K562 (cell line): ENCODE data around the gene VAT1L. TPM values are rescaled to one million over a fixed set of nuclear protein-coding genes. Genes with fewer than 3 reads are reported as not detected.

ENCODE experiments used
- ATAC-seq: fragments of 200-7000 bp; cut with Tn5 transposase; 3 replicates; pipeline ENCODE4 v1.9.1; 2020; ENCODE audit warnings: moderate library complexity
- BruUV-seq: library from RNA; stranded (reverse); fragments of 400-500 nt; replicated peaks from 2 replicates; lab custom pipeline; 2021; lab: Mats Ljungman, UMichigan
- CTCF ChIA-PET: fragments of 300-600 bp; formaldehyde crosslinking; extraction: SDS; loops from one replicate; lab custom pipeline; 2021; ENCODE audit warnings: low intra/inter-chr PET ratio; lab: Yijun Ruan, JAX
- POLR2A ChIA-PET: fragments of 300-600, 350-650 bp; sonication (Branson Sonifier 250); formaldehyde crosslinking; extraction: SDS; loops from one replicate; lab custom pipeline; 2021; ENCODE audit warnings: antibody characterized with exemption, inconsistent platforms; lab: Yijun Ruan, JAX
- DNase-seq, 4 experiments: peaks; one replicate each; pipeline versions ENCODE4 v3.0.0 to v3.0.0-alpha.2; 2011 to 2018; ENCODE audit warnings: low spot score in 3 of 4, mixed read lengths in 3 of 4; ENCODE audit errors: extremely low read depth in 1 of 4
- FAIRE-seq: peaks from 2 replicates; lab custom pipeline; 2011; peaks lifted over from hg19 to GRCh38; lab: Jason Lieb, UNC
- H2AFZ ChIP-seq: 2 replicates; pipeline ENCODE4 v1.6.0; 2011; ENCODE audit warnings: low read depth, low read length, control low read depth, inconsistent platforms
- H3K27ac ChIP-seq: fragments of 200-600 bp; 3 replicates; pipeline ENCODE4 v1.8.0; 2011; ENCODE audit warnings: low read depth, mild to moderate bottlenecking, control low read depth, inconsistent platforms, low read length, moderate library complexity, mixed read lengths; ENCODE audit errors: extremely low read depth
- H3K27me3 ChIP-seq, 2 experiments: fragments of 300-600 bp in 1 of 2; 2 replicates in 1 of 2; 3 replicates in 1 of 2; pipeline versions ENCODE4 v1.6.0 to v1.8.0; 2011; ENCODE audit warnings: inconsistent platforms in 2 of 2, low read length in 2 of 2, mild to moderate bottlenecking in 1 of 2, mixed read lengths in 1 of 2, moderate library complexity in 1 of 2; ENCODE audit not compliant: control insufficient read depth in 2 of 2, insufficient read depth in 2 of 2
- H3K36me3 ChIP-seq: fragments of 300-600 bp; 3 replicates; pipeline ENCODE4 v1.8.0; 2011; ENCODE audit warnings: mild to moderate bottlenecking, low read length, inconsistent platforms; ENCODE audit not compliant: control insufficient read depth, insufficient read depth
- H3K4me1 ChIP-seq, 2 experiments: fragments of 200-600 bp in 1 of 2; replicated peaks in 1 of 2; 2 replicates in 1 of 2; 3 replicates in 1 of 2; pipeline versions ENCODE4 v1.5.1 to v1.8.0; 2011; ENCODE audit warnings: inconsistent platforms in 2 of 2, low read length in 2 of 2, mild to moderate bottlenecking in 1 of 2, mixed read lengths in 1 of 2, moderate library complexity in 1 of 2; ENCODE audit not compliant: control insufficient read depth in 2 of 2, insufficient read depth in 2 of 2
- H3K4me2 ChIP-seq: 2 replicates; pipeline ENCODE4 v1.6.1; 2011; ENCODE audit warnings: low read length, control low read depth, inconsistent platforms, mixed read lengths; ENCODE audit not compliant: insufficient read depth
- H3K4me3 ChIP-seq: fragments of 200-600 bp; sonication (generic), shearing (Covaris generic); 2 replicates; pipeline ENCODE4 v1.5.1; 2016; ENCODE audit warnings: control low read depth, inconsistent platforms
- H3K79me2 ChIP-seq: fragments of 200-600 bp; 3 replicates; pipeline ENCODE4 v1.8.0; 2011; ENCODE audit warnings: low read length, inconsistent platforms; ENCODE audit not compliant: control insufficient read depth, insufficient read depth
- H3K9ac ChIP-seq, 2 experiments: 2 replicates each; pipeline versions ENCODE4 v1.6.0 to v1.6.1; 2011; ENCODE audit warnings: low read depth in 2 of 2, low read length in 2 of 2, control low read depth in 1 of 2, inconsistent platforms in 1 of 2, mild to moderate bottlenecking in 1 of 2, mixed read lengths in 1 of 2; ENCODE audit not compliant: insufficient read depth in 1 of 2
- H3K9me1 ChIP-seq: one replicate; pipeline ENCODE4 v1.6.0; 2011; ENCODE audit warnings: inconsistent platforms, mild to moderate bottlenecking, low read length, moderate library complexity; ENCODE audit not compliant: control insufficient read depth, insufficient read depth
- H3K9me3 ChIP-seq: replicated peaks from 2 replicates; pipeline ENCODE4 v1.5.1; 2011; ENCODE audit warnings: low read depth, low read length, inconsistent platforms; ENCODE audit not compliant: control insufficient read depth, insufficient read depth
- H4K20me1 ChIP-seq: replicated peaks from 2 replicates; pipeline ENCODE4 v1.6.1; 2011; ENCODE audit warnings: low read length, inconsistent platforms, mixed read lengths; ENCODE audit not compliant: control insufficient read depth, insufficient read depth
- BRF1 ChIP-seq: IDR thresholded peaks from 3 replicates; pipeline ENCODE4 v1.6.1; 2011; ENCODE audit warnings: borderline replicate concordance, mild to moderate bottlenecking; ENCODE audit not compliant: insufficient read length; ENCODE audit errors: extremely low read depth
- CCAR2 ChIP-seq: fragments of 200-400 bp; formaldehyde crosslinking; IDR thresholded peaks from 2 replicates; pipeline ENCODE4 v1.6.1; 2017; ENCODE audit warnings: mild to moderate bottlenecking, low read depth, low read length
- CEBPZ ChIP-seq: fragments of 150-350 bp; IDR thresholded peaks from 2 replicates; pipeline ENCODE4 v1.6.1; 2014; ENCODE audit warnings: low read depth, mild to moderate bottlenecking, low read length, borderline replicate concordance
- CREB5 ChIP-seq: fragments of 250-450 bp; sonication (Bioruptor Pico); IDR thresholded peaks from 2 replicates; pipeline ENCODE4 v1.5.0; 2020; ENCODE audit warnings: mild to moderate bottlenecking
- NR2F6 ChIP-seq: fragments of 450-650 bp; formaldehyde crosslinking; IDR thresholded peaks from 2 replicates; pipeline ENCODE4 v1.4.0; 2020; ENCODE audit warnings: mild to moderate bottlenecking
- PHF8 ChIP-seq: fragments of 200-600 bp; sonication (generic); IDR thresholded peaks from 2 replicates; pipeline ENCODE4 v1.6.1; 2012; ENCODE audit warnings: mixed run types, mild to moderate bottlenecking, inconsistent platforms, low read length, moderate library complexity, borderline replicate concordance
- RBM17 ChIP-seq: fragments of 200-400 bp; formaldehyde crosslinking; IDR thresholded peaks from 2 replicates; pipeline ENCODE4 v1.6.1; 2017; ENCODE audit warnings: low read depth, mild to moderate bottlenecking, low read length, borderline replicate concordance
- RNF2 ChIP-seq: sonication (generic); IDR thresholded peaks from 2 replicates; pipeline ENCODE4 v1.6.1; 2016
- SP1 ChIP-seq: sonication (generic); formaldehyde crosslinking; IDR thresholded peaks from 2 replicates; pipeline ENCODE4 v1.8.1; 2022; ENCODE audit warnings: mild to moderate bottlenecking, missing genetic modification reagents
- STAT5B ChIP-seq: fragments of 250-450 bp; sonication (Bioruptor Pico); IDR thresholded peaks from 2 replicates; pipeline ENCODE4 v1.8.0; 2021; ENCODE audit warnings: mild to moderate bottlenecking, inconsistent platforms
- ZBED1 ChIP-seq: IDR thresholded peaks from 2 replicates; pipeline ENCODE4 v1.6.1; 2014
- WGBS: fragments of 100-300 bp; shearing (Covaris generic); methylation state at CpG from one replicate; pipeline ENCODE4 v1.1.6; 2016; ENCODE audit warnings: low coverage, mixed read lengths; ENCODE audit not compliant: insufficient coverage; ENCODE audit errors: missing lambda C conversion rate; 5-methylcytosine and 5-hydroxymethylcytosine counted together
- in situ Hi-C: fragments of 300-500 bp; cut with MboI; formaldehyde crosslinking; loops from 4 replicates; pipeline ENCODE4 v1.15.0; 2018; ENCODE audit warnings: inconsistent platforms, mixed read lengths
- intact Hi-C: fragments of 100-400 bp; cut with micrococcal nuclease; formaldehyde crosslinking; loops from 2 replicates; pipeline ENCODE4 v1.14.2; 2022
- polyA plus RNA-seq, 8 experiments: library from polyadenylated mRNA; depleted of rRNA in 4 of 8; stranded (reverse) in 5 of 8; unstranded in 3 of 8; fragments of >200 nt; fragmentation: Nextera tagmentation in 2 of 8; fragmentation: Illumina TruSeq in 1 of 8; extraction: Ambion mirVana in 2 of 8; extraction: Trizol in 1 of 8; gene quantifications; 2 replicates each; pipeline versions ENCODE4 v1.2.1 to v1.2.3, GENCODE V29; 2011 to 2014; ENCODE audit warnings: inconsistent platforms in 1 of 8, missing spikeins in 1 of 8
- total RNA-seq, 7 experiments: library from RNA; depleted of rRNA in 6 of 7; stranded (reverse); fragments of >200 nt in 6 of 7; fragmentation: Illumina TruSeq in 2 of 7; extraction: Trizol in 2 of 7; gene quantifications; 2 replicates each; pipeline versions ENCODE4 v1.2.1 to v1.2.3, GENCODE V29; 2011 to 2021; ENCODE audit warnings: low replicate concordance in 1 of 7

Gene VAT1L
- total and polyA plus RNA-seq, 9 of the 15 experiments (the other 6 are each of a cell fraction or from before 2014, with no cell fraction given): 0.01 TPM; not detected in 8

GRCh38 chr16:77859493-77860232 is 71.3 kb downstream of the VAT1L start:
- 0% methylated on average over 10 of the region's 11 CpGs for WGBS
- intact Hi-C loops (no loop called here), in situ Hi-C loops (no loop called here)
- no peak for DNase-seq
- FAIRE-seq: no peak
- no peak overlapping the region for H3K27ac ChIP-seq
- H4K20me1 ChIP-seq: no peaks in the 10 kb centered on the region; the same call in 1 of the 2 replicates
- BruUV-seq: no TSS peak
- TF ChIP-seq CREB5 (no peak), STAT5B (CRISPR knock-in tag) (no peak), CEBPZ (no peak), RNF2 (no peak), NR2F6 (CRISPR knock-in tag) (no peak), CCAR2 (no peak), RBM17 (no peak), PHF8 (no peak), SP1 (no peak), BRF1 (no peak), ZBED1 (no peak)
- H3K9me1 ChIP-seq: peaks cover 3% of the 10 kb centered on the region
- H3K36me3 ChIP-seq: no peaks in the 10 kb centered on the region
- no peak for ATAC-seq
- H3K9ac ChIP-seq: no peak overlapping the region
- H2AFZ ChIP-seq: no peak overlapping the region
- peaks cover 7 to 10% of the 10 kb centered on the region in 2 experiments for H3K27me3 ChIP-seq
- H3K9me3 ChIP-seq: no peaks in the 10 kb centered on the region
- no peaks in the 10 kb centered on the region for H3K4me1 ChIP-seq
- no peak overlapping the region for H3K4me3 ChIP-seq
- H3K4me2 ChIP-seq: no peak overlapping the region
- H3K79me2 ChIP-seq: no peaks in the 10 kb centered on the region
- ChIA-PET CTCF (no interaction called here), POLR2A (no interaction called here)
